ENCODE results near the gene KHDC3L. TPM values are rescaled to one million over a fixed set of nuclear protein-coding genes. Genes with fewer than 3 reads are reported as not detected.
"Not testable (repeated sequence)": the region's sequence is repeated elsewhere in the genome, so short reads cannot be mapped to it uniquely, and the experiment has no call there.

The KHDC3L gene
- total RNA-seq, 1 donor = not detected

DNA sequence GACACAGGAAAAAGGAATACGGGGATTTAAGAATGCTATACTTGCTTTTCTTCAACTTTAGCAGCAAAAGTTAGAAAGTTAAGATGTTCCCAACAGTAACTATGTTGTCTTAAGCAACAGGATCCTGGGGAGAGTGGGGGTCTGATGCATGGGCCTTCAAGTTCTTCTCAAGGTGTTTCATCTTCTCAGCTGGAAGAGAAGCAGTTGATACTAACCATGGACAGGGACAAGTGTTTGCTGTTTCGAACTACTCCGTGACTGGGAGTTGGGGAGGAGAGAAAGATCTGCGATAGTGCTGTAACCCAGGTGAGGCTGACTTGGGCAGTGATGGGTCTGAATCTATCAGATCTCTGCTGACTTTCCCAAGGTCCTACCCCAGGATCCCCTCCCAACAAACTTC is 6.2 kb downstream of the KHDC3L start:
- TF ChIP-seq CTCF (IDR thresholded peaks at IDR 0.05; ENCODE audit: insufficient read depth, low read length) = no peak

GRCh38 chr6:73369157-73369556 is 6.7 kb downstream of the KHDC3L start:
- no peak for DNase-seq (ENCODE audit: low read depth)
- TF ChIP-seq CTCF (IDR thresholded peaks at IDR 0.05; ENCODE audit: insufficient read depth, low read length) = no peak

More for the DNA sequence above, 6.2 kb downstream of the KHDC3L start:
- H3K4me3 ChIP-seq (ENCODE audit: low read depth, low read length) = no peak overlapping the region
- no peak for DNase-seq (ENCODE audit: low read depth)

GRCh38 chr6:73369563-73369962 is 7.1 kb downstream of the KHDC3L start, which contains the start of gene OOEP:
Gene OOEP (minus strand): TSS chr6:73369897. CDS start chr6:73369792, 105 bp downstream.
- DNase-seq (ENCODE audit: low read depth) = no peak
- H3K4me3 ChIP-seq (ENCODE audit: low read depth, low read length) = no peak within 1 kb of the TSS
- TF ChIP-seq CTCF (IDR thresholded peaks at IDR 0.05; ENCODE audit: insufficient read depth, low read length) = no peak

More at GRCh38 chr6:73369157-73369556, 6.7 kb downstream of the KHDC3L start:
- H3K4me3 ChIP-seq (ENCODE audit: low read depth, low read length) = no peak overlapping the region

DNA sequence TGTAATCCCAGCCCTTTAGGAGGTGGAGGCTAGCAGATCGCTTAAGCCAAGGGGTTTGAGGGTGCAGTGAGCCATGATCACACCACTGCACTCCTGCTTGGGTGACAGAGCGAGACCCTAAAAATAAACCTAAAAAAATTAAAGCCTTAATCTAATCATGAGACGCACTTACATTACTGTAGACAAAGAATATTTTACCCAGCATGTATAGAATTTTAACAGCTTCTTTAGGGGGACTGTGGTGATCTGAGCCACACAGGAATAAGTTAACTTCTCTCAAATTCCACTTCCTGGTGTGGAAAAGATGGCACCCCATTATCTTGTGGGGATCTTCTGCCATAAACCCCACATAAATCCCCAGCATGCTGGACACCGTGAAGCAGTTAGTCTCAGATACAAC is 9.5 kb downstream of the KHDC3L start:
- no peak for TF ChIP-seq CTCF (IDR thresholded peaks at IDR 0.05; ENCODE audit: insufficient read depth, low read length)
- no peak overlapping the region for H3K4me3 ChIP-seq (ENCODE audit: low read depth, low read length)
- no peak for DNase-seq (ENCODE audit: low read depth)

DNA sequence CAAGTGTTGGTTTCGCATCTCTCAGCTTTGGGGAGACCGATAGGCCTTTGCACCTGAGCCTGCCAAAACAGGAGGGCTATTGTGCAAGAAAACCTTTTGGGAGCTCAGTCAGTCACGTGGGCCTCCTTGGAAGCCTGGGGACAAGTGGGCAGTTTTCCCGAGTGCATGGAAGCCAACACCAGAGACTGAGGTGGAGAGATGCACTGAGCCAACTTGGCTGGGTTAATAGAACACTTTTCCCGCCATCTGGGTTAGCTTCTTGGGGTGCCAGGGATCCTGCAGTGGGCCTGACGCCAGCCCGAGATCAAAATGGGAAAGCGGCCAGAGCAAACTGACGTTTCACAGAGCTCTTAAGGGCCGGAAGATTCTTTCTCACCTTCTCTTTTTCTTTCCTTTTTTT is 10.1 kb downstream of the KHDC3L start:
- H3K4me3 ChIP-seq (ENCODE audit: low read depth, low read length) = no peak overlapping the region
- DNase-seq (ENCODE audit: low read depth) = no peak
- no peak for TF ChIP-seq CTCF (IDR thresholded peaks at IDR 0.05; ENCODE audit: insufficient read depth, low read length)

GRCh38 chr6:73375216-73375615 is 12.8 kb downstream of the KHDC3L start:
- no peak for TF ChIP-seq CTCF (IDR thresholded peaks at IDR 0.05; ENCODE audit: insufficient read depth, low read length)
- H3K4me3 ChIP-seq (ENCODE audit: low read depth, low read length) = no peak overlapping the region
- no peak for DNase-seq (ENCODE audit: low read depth)

- no peak for DNase-seq (ENCODE audit: low read depth)
Measured at GRCh38 chr6:73377225-73377624, 14.8 kb downstream of the KHDC3L start.

GRCh38 chr6:73381531-73381930 is 19.1 kb downstream of the KHDC3L start:
- not testable (repeated sequence) for H3K4me3 ChIP-seq (ENCODE audit: low read depth, low read length); DNase-seq (ENCODE audit: low read depth)

More at GRCh38 chr6:73377225-73377624, 14.8 kb downstream of the KHDC3L start:
- TF ChIP-seq CTCF (IDR thresholded peaks at IDR 0.05; ENCODE audit: insufficient read depth, low read length) = no peak
- no peak overlapping the region for H3K4me3 ChIP-seq (ENCODE audit: low read depth, low read length)

All from fibroblast of the aortic adventitia (primary cell).